Choroid plexus epithelial cell (primary cell): Measurements from ENCODE around the gene CD276.
"Not testable (repeated sequence)": the region's sequence is repeated elsewhere in the genome, so short reads cannot be mapped to it uniquely, and the experiment has no call there.

Experiments
- DNase-seq: peaks from one replicate; pipeline ENCODE4 v3.0.0-alpha.2; 2010; ENCODE audit warnings: low read depth
- H3K4me3 ChIP-seq: 2 replicates; pipeline ENCODE4 v1.5.1; 2011; ENCODE audit warnings: low read depth, mild to moderate bottlenecking, control low read depth, low read length, moderate library complexity
- CTCF ChIP-seq: conservative IDR thresholded peaks from 2 replicates; pipeline ENCODE4 v1.5.1; 2011; ENCODE audit warnings: low read depth, mild to moderate bottlenecking, control low read depth, inconsistent platforms, low read length, moderate library complexity

Gene CD276

GRCh38 chr15:73695773-73696640, 11.8 kb downstream of the CD276 start:
- no peak overlapping the region for H3K4me3 ChIP-seq
- no peak for TF ChIP-seq CTCF
- DNase-seq, result no peak

DNA sequence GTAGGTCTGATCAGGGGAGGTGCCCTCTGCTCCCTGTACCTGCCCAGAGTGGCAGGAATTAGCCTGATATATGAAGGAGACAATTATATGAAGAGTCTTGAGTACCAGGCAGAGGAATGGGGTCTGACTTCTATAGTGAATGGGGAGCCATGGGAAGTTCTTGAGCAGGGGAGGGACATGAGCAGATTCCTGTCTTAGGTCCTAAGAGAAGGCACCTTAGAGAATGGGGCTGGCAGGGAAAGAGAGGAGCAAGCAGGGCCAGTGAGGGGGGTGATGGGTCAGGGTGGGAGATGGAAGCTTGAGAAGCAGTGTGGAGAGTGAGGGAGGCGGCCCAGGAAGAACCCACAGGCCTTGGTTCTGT, 12.4 kb downstream of the CD276 start:
- no peak for TF ChIP-seq CTCF
- no peak overlapping the region for H3K4me3 ChIP-seq
- DNase-seq, result no peak

DNA sequence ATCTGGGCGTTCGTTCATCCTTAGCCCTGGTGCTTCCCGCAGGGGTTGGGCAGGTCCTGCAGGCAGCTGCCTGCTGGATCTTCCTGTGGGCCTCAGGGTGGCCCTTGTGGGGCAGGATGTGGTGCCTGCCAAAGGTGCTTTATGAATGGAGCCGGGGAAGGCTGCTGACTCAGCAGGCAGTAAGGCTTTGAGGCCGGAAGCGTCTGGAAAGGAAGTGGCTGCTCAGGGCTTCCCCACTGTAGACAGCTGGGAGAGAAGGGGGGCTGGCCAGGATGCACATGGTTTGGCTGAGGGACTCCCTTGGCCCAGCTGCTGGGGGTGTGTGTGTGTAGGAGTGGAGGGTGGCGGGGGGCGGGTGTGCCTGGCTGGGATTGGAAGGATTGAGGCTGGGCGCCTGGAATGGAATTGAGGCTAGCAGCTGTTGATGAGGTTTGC, 12.9 kb downstream of the CD276 start:
- H3K4me3 ChIP-seq, result no peak overlapping the region
- TF ChIP-seq CTCF, result no peak
- DNase-seq, result peak; percentile 95

DNA sequence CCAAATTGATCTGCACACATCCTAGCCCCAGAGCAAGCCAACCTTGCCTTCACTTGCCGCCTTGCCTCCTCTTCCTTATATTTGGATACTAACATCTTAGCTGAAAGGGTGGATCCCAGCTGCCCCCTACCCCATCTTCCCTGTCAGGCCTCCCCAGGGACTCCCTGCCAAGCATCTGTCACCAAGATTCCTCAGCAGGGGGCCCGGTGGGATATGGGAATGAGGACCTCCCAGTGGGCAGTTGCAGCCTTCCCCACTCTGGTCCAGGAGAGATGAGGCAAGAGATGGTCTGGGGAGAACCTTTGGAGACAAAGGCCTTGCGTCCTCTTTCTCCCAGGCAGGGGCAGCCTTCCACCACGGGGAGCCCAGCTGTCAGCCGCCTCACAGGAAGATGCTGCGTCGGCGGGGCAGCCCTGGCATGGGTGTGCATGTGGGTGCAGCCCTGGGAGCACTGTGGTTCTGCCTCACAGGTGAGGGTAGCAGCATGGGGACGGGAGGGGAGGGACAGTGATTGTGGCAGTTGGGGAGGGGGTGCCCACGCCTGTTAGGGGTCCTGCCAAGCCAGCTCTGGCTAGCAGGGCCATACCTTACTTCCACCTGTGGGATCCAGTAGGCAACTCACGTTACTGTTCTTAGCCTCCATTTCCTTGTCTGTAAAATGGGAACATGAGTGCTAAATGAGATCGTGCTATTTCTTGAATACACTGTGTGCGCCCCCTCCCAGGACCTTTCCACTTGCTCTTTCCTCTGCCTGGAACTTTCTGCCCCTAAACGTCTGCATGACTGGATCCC, 15.3 kb downstream of the CD276 start:
- H3K4me3 ChIP-seq, result no peak overlapping the region
- no peak for DNase-seq
- TF ChIP-seq CTCF, result no peak

DNA sequence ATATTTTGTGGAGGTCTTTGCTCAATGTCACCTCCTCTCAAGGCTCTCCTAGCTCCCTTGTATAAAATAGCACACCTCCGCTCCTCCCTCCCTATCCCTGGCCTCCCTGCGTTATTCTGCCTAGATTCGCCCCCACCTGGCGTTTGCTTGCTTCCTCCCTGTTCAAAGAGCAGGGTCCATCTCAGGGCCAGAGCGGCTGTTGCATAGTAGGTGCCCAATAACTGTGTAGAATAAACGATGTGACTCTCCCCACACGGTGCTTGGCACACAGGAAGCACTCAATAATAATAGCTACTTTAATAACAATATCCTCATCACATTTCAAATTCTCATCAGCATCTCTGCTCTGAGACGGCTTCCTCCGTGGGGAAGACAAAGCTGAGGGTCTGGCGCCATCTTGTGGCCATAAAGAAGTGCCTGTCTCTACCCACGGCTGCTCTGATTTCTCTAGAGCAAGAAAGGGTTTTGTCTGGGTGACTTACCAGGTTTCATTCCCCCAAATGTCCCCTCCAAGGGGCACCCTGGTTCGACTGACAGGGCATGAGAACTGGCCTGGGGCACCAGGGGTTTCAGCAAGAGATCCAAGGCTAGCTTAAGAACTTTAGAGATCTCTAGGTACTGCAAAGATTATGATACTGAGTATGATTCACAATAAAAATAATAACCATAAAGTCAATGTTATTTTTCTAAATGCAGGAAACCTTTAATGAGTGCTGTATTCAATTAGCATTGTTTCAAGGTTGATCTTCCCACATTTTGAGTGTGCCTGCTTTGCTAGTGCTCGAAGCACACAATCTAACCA, 16.1 kb downstream of the CD276 start:
- peak; percentile 89 for DNase-seq
- H3K4me3 ChIP-seq, result no peak overlapping the region
- peak; percentile 98 for TF ChIP-seq CTCF

DNA sequence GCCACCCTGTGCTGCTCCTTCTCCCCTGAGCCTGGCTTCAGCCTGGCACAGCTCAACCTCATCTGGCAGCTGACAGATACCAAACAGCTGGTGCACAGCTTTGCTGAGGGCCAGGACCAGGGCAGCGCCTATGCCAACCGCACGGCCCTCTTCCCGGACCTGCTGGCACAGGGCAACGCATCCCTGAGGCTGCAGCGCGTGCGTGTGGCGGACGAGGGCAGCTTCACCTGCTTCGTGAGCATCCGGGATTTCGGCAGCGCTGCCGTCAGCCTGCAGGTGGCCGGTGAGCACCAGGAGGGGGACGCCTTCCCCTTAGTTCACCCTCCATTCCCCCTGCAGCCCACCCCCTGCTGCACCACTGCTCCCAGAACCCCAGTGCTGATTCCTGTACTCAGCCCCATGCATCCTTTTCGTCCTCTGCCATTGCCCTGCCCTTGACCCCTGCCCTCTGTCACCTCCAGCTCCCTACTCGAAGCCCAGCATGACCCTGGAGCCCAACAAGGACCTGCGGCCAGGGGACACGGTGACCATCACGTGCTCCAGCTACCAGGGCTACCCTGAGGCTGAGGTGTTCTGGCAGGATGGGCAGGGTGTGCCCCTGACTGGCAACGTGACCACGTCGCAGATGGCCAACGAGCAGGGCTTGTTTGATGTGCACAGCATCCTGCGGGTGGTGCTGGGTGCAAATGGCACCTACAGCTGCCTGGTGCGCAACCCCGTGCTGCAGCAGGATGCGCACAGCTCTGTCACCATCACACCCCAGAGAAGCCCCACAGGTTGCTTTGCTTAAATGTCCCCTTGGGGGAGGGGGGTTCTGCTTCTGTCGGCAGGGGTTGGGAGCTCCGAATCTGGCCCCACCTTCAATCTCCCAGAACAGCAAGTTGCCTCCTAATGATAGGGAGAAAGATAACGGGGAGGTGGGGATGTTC, 18.4 kb downstream of the CD276 start:
- not testable (repeated sequence) for H3K4me3 ChIP-seq, DNase-seq

DNA sequence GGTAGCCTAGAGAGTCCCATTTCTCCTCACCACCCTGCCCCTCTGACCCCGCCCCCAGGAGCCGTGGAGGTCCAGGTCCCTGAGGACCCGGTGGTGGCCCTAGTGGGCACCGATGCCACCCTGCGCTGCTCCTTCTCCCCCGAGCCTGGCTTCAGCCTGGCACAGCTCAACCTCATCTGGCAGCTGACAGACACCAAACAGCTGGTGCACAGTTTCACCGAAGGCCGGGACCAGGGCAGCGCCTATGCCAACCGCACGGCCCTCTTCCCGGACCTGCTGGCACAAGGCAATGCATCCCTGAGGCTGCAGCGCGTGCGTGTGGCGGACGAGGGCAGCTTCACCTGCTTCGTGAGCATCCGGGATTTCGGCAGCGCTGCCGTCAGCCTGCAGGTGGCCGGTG, 19.4 kb downstream of the CD276 start:
- H3K4me3 ChIP-seq, DNase-seq: not testable (repeated sequence)

DNA sequence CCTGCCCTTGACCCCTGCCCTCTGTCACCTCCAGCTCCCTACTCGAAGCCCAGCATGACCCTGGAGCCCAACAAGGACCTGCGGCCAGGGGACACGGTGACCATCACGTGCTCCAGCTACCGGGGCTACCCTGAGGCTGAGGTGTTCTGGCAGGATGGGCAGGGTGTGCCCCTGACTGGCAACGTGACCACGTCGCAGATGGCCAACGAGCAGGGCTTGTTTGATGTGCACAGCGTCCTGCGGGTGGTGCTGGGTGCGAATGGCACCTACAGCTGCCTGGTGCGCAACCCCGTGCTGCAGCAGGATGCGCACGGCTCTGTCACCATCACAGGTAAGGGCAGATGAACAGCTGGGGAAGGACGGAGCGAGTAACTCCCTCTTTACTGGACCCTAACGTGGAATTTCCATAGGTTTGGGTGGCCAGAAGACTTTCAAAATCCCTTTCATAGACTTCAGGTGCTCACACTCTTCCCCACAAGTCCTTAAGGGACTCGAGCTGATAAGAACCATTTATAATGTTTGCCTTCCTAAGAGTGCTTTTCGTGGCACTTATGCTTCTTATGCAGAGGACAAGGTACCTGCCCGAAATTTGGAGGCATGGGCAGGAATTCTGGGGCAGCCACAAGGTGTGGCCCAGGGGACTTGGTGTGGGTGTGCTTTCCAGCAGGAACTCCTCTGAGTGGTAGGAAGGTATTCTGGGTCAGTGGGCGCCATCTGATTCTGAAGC, 20.1 kb downstream of the CD276 start:
- not testable (repeated sequence) for DNase-seq

More for the DNA sequence above, 20.1 kb downstream of the CD276 start:
- not testable (repeated sequence) for H3K4me3 ChIP-seq
